ENCODE data around the gene SMYD3. TPM values are rescaled to one million over a fixed set of nuclear protein-coding genes. Genes with fewer than 3 reads are reported as not detected.

Gene SMYD3
- total and polyA plus RNA-seq, 2 of the 4 experiments (the other 2 are of a cell fraction): 26.5 to 37.6 TPM

- H2BK15ac ChIP-seq (ENCODE audit: low read depth, low read length): no peak overlapping the region
- H4K8ac ChIP-seq (ENCODE audit: low read depth in 2 of 2, low read length in 2 of 2): no peak overlapping the region
- H3K4me3 ChIP-seq (ENCODE audit: insufficient read depth, low read depth, low read length): no peak overlapping the region
- H2AFZ ChIP-seq (replicated peaks; ENCODE audit: low read length, poor library complexity): no peak overlapping the region
- no peak overlapping the region for H3K27ac ChIP-seq (ENCODE audit: insufficient read depth, low read length)
- intact Hi-C loops (cut with micrococcal nuclease) (no loop called here), dilution Hi-C loops (cut with HindIII; ENCODE audit: low sequenced_read_pairs, unreplicated experiment) (no loop called here), in situ Hi-C loops (cut with MboI; ENCODE audit: low sequenced_read_pairs) (no loop called here)
- H2BK20ac ChIP-seq (ENCODE audit: low read depth, low read length): no peak overlapping the region; the same call in 1 of the 2 replicates
- no peak overlapping the region for H2AK9ac ChIP-seq (replicated peaks; ENCODE audit: low read depth, low read length, poor library complexity)
- no peaks in the 10 kb centered on the region for H3K9me1 ChIP-seq (ENCODE audit: insufficient read depth, low read length)
- H3K27me3 ChIP-seq (ENCODE audit: control insufficient read depth, insufficient read depth, low read length): no peaks in the 10 kb centered on the region
- H3K4me2 ChIP-seq (ENCODE audit: low read depth, low read length): no peak overlapping the region
- peaks cover 5% of the 10 kb centered on the region; the same call in 1 of the 2 replicates for H3K4me1 ChIP-seq (ENCODE audit: control insufficient read depth, insufficient read depth, low read length)
- no peaks in the 10 kb centered on the region for H4K20me1 ChIP-seq (ENCODE audit: insufficient read depth, low read length)
- no peak overlapping the region for H3K14ac ChIP-seq (replicated peaks; ENCODE audit: low read depth, low read length)
- BruUV-seq (replicated peaks): no TSS peak
- ChIA-PET CTCF (interaction anchor here (0.6 kb wide), 1 partner anchor 338 kb away, joined by 3 read pairs; no protein-coding TSS in a partner anchor), POLR2A (ENCODE audit: unreplicated experiment) (no interaction called here)
- H2BK5ac ChIP-seq (ENCODE audit: low read depth, low read length, poor library complexity, severe bottlenecking): no peak overlapping the region
- 0 out of 4 replicates have a peak, but pooled peaks cover 0 to 3% of the 10 kb centered on the region in 2 experiments for H3K79me1 ChIP-seq (ENCODE audit: low read depth in 1 of 2, low read length in 2 of 2)
- H3K23ac ChIP-seq (ENCODE audit: low read depth, low read length): no peak overlapping the region
- H4K5ac ChIP-seq (ENCODE audit: low read depth, low read length): no peak overlapping the region
- WGBS, 2 experiments (ENCODE audit: extremely low coverage in 2 of 2, insufficient read length in 1 of 2): 90% methylated on average over 2 of the region's 4 CpGs; no CpG with 5 or more reads in 1 of the 2 experiments
- no peak overlapping the region for H3K56ac ChIP-seq (ENCODE audit: extremely low read depth, insufficient read depth, low read length)
- DNase-seq: no peak
- H3K9me3 ChIP-seq (ENCODE audit: control insufficient read depth, insufficient read depth, low read length): no peaks in the 10 kb centered on the region
- no peak overlapping the region for H2AK5ac ChIP-seq (ENCODE audit: low read depth, low read length)
- H3K9ac ChIP-seq (ENCODE audit: low read depth, low read length): no peak overlapping the region
- no peak overlapping the region for H3K18ac ChIP-seq (ENCODE audit: low read depth, low read length)
- ATAC-seq (ENCODE audit: low read depth): no peak
- H4K91ac ChIP-seq (ENCODE audit: insufficient read depth, low read depth, low read length): no peak overlapping the region
- H3K4ac ChIP-seq (ENCODE audit: low read depth, low read length): no peak overlapping the region
- H2BK120ac ChIP-seq (ENCODE audit: low read depth, low read length): no peak overlapping the region
- no peak for TF ChIP-seq RCOR1 (IDR thresholded peaks at IDR 0.05; ENCODE audit: insufficient replicate concordance, low read length)
- no peak for TF ChIP-seq USF2 (IDR thresholded peaks at IDR 0.05; ENCODE audit: low read depth, low read length)
- TF ChIP-seq MAZ (IDR thresholded peaks at IDR 0.05; ENCODE audit: borderline replicate concordance, low read depth, low read length): no peak
- no peak for TF ChIP-seq CTCF (conservative IDR thresholded peaks at IDR 0.05; ENCODE audit: low read depth, low read length)
- TF ChIP-seq BHLHE40 (IDR thresholded peaks at IDR 0.05; ENCODE audit: low read depth, low read length): no peak
- TF ChIP-seq MXI1 (IDR thresholded peaks at IDR 0.05; ENCODE audit: borderline replicate concordance, low read depth, low read length): no peak
- TF ChIP-seq MAFK (IDR thresholded peaks at IDR 0.05; ENCODE audit: low read depth, low read length): no peak
- H3K36me3 ChIP-seq (ENCODE audit: control insufficient read depth, insufficient read depth, low read length): no peaks in the 10 kb centered on the region
These were observed 546.9 kb downstream of the SMYD3 start for GRCh38 chr1:245960171-245960570.
